GM19372 (cell line): Measurements from ENCODE around the gene FAM43B.
"Not testable (repeated sequence)": the region's sequence is repeated elsewhere in the genome, so short reads cannot be mapped to it uniquely, and the experiment has no call there.

Source experiments
- ATAC-seq: cut with Tn5 transposase; IDR thresholded peaks from one replicate; pipeline ENCODE4 v1.9.1; 2021; ENCODE audit warnings: mild to moderate bottlenecking, low read depth, moderate library complexity; ENCODE audit not compliant: unreplicated experiment

The FAM43B gene

GRCh38 chr1:20551945-20552727, at the start of gene FAM43B:
FAM43B (plus strand) TSS chr1:20552573; CDS start chr1:20552974, 401 bp downstream.
- ATAC-seq = no peak

- ATAC-seq = no peak
Measured at GRCh38 chr1:20505488-20505887, 46.9 kb upstream of the FAM43B start.

GRCh38 chr1:20507248-20507563, 45.2 kb upstream of the FAM43B start:
- ATAC-seq = no peak

- ATAC-seq = peak; percentile 92
Measured at GRCh38 chr1:20507564-20508410, 44.6 kb upstream of the FAM43B start, which contains the start of gene MUL1. MUL1 (minus strand) TSS chr1:20508151; CDS start chr1:20508024, 127 bp downstream.

GRCh38 chr1:20508411-20508771, 44.0 kb upstream of the FAM43B start:
- no peak for ATAC-seq

GRCh38 chr1:20511518-20512428, 40.6 kb upstream of the FAM43B start:
- no peak for ATAC-seq

GRCh38 chr1:20519609-20520262, 32.6 kb upstream of the FAM43B start:
- ATAC-seq = not testable (repeated sequence)

GRCh38 chr1:20521960-20522861, 30.2 kb upstream of the FAM43B start:
- ATAC-seq = no peak

- no peak for ATAC-seq
Measured at GRCh38 chr1:20526267-20526666, 26.1 kb upstream of the FAM43B start.

- no peak for ATAC-seq
Measured at GRCh38 chr1:20528221-20528620, 24.2 kb upstream of the FAM43B start.

- no peak for ATAC-seq
Measured at GRCh38 chr1:20530306-20530705, 22.1 kb upstream of the FAM43B start.

- no peak for ATAC-seq
Measured at GRCh38 chr1:20530901-20531300, 21.5 kb upstream of the FAM43B start.

- no peak for ATAC-seq
Measured at GRCh38 chr1:20533635-20534034, 18.7 kb upstream of the FAM43B start.

GRCh38 chr1:20534659-20535417, 17.5 kb upstream of the FAM43B start:
- ATAC-seq = no peak

- no peak for ATAC-seq
Measured at GRCh38 chr1:20538227-20538626, 14.1 kb upstream of the FAM43B start.

- no peak for ATAC-seq
Measured at GRCh38 chr1:20538760-20539551, 13.4 kb upstream of the FAM43B start.

GRCh38 chr1:20540281-20540680, 12.1 kb upstream of the FAM43B start:
- no peak for ATAC-seq

GRCh38 chr1:20546637-20547036, 5.7 kb upstream of the FAM43B start:
- no peak for ATAC-seq
